Measurements from ENCODE around the gene TADA2B.

TADA2B gene

DNA sequence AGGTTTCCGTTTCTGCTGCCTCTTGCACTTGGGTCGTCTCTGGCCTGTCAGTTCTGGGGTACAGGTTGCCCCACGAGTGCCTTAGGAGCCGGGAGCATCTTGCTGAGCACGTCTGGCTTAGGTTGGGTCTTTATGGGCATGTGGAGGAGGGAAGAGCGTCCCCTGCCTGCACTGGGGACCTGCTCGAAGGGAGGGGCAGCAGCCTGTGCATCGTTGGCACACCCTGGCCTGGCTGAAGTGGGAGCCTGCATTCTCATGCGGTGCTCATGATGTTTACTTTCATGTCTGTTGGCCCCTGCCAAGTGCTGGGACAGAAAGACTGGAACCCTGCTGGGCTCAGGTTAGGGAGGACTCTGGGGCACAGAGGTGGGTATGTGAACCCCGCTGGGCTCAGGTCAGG, 23.8 kb upstream of the TADA2B start:
- DNase-seq: no peak

GRCh38 chr4:7020290-7020689, 22.9 kb upstream of the TADA2B start:
- no peak for DNase-seq

DNA sequence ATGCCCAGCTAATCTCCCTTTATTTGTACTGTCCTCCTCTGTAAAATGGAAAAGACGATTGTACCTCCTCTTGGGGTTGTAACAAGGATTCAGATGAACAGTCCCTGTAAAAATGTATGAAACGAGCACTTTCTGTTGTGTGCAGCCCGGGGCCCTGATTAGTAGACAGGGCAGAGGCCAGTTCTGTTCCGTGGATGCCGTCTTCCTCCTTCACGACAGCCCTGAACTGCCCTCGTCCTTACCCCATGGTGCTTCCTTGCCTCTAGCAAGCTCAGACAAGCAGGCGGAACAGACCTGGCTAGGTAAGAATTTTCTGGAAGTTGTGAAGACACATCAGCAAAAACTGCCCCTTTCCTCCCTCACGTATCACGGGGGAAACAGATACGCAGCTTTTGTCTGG, 22.3 kb upstream of the TADA2B start:
- DNase-seq: no peak

DNA sequence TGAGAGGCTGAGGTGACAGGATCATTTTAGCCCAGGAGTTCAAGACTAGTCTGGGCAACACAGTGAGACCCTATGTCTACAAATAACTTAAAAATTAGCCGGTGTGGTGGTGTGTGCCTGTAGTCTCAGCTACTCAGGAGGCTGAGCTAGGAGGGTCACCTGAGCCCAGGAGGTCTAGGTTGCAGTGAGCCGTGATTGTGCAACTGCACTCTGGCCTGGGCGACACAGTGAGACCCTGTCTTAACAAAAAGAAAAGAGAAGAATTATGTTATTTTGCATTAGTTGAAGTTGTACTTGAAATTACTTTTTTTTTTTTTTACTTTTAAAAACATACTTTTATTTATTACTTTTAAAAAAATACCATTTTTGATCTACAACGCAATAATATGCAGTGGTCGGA, 21.8 kb upstream of the TADA2B start:
- no peak for DNase-seq

- peak; percentile 90 for DNase-seq
Measured at GRCh38 chr4:7021930-7022664, 21.1 kb upstream of the TADA2B start.

DNA sequence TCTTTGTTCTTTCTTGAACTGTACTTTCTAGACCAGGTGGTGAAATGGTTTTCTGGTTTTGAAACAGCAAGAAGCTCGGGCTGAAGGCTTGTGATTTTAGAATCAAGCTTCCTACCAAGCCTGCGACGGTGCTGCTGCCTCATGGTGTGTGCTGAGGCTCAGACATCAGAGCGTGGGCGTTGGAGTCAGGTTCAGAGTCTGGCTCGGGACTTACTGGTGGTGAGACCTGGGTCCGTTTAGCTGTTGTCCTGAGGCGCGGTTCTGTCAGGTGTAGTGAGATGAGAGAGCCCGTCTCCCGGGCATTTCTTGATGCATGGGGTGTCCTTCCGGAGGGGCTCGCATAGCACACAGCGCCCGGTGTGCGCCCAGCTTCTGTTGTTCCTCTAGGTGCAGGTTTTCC, 19.7 kb upstream of the TADA2B start:
- no peak for DNase-seq

- no peak for DNase-seq
Measured at GRCh38 chr4:7023901-7024300, 19.3 kb upstream of the TADA2B start.

DNA sequence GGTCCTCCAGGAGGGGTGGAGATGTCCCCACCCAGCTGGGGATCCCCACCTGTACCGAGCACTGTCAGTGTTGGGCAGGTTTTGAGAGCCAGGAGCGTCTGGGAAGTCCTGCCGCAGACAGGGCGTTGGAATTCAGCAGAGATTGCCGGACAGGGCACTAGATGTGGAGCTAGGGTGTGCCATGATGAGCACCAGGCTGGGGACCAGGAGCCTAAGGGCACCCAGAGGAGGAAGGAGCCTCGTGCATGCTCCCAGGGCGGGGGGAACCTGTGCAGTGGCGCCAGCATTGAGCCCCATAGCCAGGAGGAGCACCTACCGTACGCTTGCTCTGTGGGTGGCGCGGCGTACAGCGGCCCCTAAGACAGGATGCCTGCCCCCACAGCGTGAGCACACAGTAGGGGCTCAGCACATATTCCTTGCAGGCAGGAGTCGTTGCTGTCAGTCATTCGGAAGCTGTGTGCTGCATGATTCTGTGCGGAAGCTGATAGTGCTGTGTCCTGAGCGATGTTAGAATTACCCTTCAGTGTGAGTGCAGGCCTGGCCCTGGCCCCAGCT, 18.8 kb upstream of the TADA2B start:
- no peak for DNase-seq

DNA sequence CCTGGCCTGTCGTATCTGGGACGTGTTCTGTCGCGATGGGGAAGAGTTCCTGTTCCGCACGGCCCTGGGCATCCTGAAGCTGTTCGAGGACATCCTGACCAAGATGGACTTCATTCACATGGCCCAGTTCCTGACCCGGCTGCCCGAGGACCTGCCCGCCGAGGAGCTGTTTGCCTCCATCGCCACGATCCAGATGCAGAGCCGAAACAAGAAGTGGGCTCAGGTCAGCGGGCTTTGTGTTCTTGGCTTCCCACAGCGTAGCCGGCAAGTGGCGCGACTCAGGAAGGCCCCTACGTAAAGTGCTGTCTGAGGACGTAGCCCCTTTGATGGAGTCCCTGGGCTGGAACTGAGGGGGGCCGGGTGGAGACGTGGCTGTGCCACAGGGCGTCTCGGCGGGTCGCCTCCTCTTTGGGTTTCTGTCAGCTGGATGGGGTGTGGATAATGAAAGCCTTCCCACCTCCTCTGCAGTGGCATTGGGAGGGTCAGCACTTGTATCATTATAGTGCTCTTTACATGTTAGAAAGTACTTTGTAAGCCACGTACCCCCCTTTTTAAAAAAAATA, 18.1 kb upstream of the TADA2B start:
- no peak for DNase-seq

DNA sequence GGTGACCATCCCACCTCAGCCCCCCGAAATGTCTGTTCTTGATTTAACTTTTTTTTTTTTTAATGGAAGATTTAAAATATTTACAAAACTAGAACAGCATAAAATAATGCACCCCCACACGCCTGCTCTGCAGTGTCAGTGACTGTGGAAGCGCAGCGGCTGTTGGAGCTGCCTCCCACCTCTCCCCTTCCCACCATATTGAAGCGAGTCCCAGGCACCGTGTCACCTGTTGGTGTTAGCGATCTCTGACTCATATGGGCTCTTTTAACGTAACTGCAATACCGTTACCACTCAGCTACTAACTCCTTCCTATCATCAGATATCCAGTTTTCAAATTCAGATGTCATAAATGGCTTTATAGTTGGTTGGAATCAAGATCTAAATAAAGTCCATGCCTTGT, 17.1 kb upstream of the TADA2B start:
- DNase-seq: no peak

DNA sequence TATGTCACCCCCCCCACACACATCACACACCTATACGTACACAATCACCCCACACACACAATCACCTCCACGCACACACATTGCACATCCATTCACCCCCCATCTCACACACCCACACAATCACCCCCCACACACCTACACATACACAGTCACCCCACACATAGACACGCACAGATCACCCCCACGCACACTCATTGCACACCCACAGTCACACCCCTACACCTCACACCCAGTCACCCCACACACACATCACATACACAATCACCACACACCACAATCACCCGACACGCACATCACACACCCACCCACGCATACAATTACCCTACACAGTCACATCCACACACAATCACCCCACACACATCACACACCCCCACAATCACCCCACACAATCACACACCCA, 15.9 kb upstream of the TADA2B start:
- no peak for DNase-seq

GRCh38 chr4:7027913-7028312, 15.3 kb upstream of the TADA2B start:
- DNase-seq: no peak

DNA sequence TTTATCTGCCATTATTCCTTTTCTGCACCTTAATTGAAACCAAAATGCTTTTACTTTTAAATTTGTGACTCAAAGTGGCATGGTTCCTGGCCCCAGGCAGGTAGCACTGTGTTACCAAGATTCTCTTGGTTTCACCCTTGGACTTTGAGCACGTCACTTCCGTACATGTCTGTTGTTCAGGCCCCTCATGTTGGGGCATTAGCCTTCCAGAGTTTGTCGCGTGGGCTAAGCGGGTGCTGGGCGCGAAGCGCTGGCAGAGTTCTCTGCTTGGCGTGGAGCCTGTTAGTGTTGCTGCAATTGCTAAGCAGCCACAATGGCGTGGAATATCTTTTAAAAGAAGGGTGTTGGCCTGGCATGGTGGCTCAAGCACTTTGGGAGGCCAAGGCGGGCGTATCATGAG, 14.0 kb upstream of the TADA2B start:
- DNase-seq: no peak

DNA sequence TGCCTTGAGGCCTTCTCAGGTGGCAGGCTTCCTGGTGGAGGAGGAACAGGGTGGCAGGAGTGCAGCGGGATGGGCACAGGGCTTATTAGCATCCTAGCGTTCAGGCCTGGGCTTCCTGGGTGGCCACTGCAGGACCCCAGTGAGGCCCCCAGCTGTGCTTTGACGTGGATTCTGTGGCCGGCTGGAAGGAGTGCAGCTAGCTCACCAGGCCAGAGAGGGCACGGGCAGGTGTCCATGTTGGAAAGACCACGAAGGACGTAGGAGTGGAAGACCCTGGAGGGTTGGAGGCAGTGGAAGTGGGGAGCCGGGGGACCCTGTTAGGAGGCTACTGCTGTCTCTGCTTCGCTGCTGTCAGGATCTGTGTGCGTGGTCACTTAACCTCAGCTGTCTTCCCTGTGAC, 13.3 kb upstream of the TADA2B start:
- no peak for DNase-seq

GRCh38 chr4:7030856-7031255, 12.3 kb upstream of the TADA2B start:
- no peak for DNase-seq

GRCh38 chr4:7031558-7032449, 11.4 kb upstream of the TADA2B start:
- DNase-seq: no peak

GRCh38 chr4:7032596-7032995, 10.6 kb upstream of the TADA2B start:
- DNase-seq: no peak

DNA sequence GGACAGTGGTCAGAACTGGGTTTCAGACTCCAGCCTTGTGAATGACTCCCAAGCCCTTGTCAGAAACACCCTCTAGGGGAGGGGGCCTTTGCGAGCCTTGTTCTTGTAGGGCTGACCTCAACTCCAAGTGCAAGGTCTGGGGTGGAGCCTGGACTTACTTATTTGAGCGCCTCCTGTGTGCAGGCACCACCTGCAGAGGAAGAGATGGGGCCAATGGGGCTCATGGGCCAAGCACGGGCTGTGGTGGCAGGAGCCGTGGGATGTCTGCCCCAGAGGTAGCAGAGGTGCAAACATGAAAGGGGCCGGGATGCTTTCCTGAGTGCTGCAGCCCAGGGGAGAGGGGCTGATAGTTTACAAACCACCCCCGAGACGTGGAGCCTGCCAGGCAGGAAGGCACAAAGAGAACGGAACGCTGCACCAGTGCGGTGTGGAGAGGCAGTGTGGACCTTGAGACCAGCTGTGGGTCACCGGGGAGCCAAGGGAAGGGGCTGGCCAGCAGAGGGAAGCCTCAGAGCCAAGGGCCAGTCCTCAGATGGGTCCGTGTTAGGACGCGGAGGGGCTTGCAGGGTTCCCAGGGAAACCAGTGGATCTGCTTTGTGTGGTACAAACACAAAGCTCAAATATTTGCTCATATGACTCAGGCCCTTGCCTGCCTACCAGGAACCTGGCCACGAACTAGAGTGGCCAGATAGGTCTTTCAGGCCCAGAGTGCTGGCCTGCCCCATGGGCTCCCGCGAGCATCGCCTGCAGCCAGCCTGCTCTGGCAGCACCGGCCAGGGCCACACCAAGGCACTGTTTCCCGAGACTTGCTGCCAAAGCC, 8.7 kb upstream of the TADA2B start:
- DNase-seq: no peak

DNA sequence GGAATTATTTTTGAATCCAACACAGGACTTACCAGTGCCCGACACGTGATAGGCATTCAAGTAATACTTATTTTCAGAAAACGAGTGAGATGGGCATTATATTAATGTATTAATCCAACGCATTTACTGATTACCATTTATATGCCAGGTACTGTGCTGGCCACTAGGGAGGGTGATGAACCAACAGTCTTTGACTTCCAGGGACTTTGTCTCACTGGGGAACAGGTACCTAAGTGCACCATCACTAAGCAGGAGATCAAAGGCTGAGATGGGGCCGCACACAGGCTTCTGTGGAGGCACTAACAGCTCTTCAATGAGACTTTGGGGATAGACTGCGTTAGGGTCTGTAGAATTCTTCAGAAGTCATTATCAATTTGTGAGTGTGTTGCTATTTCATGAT, 5.7 kb upstream of the TADA2B start:
- no peak for DNase-seq

- DNase-seq: no peak
Measured at GRCh38 chr4:7040765-7041164, 2.4 kb upstream of the TADA2B start.

GRCh38 chr4:7041246-7041645, 1.9 kb upstream of the TADA2B start:
- DNase-seq: no peak

DNA sequence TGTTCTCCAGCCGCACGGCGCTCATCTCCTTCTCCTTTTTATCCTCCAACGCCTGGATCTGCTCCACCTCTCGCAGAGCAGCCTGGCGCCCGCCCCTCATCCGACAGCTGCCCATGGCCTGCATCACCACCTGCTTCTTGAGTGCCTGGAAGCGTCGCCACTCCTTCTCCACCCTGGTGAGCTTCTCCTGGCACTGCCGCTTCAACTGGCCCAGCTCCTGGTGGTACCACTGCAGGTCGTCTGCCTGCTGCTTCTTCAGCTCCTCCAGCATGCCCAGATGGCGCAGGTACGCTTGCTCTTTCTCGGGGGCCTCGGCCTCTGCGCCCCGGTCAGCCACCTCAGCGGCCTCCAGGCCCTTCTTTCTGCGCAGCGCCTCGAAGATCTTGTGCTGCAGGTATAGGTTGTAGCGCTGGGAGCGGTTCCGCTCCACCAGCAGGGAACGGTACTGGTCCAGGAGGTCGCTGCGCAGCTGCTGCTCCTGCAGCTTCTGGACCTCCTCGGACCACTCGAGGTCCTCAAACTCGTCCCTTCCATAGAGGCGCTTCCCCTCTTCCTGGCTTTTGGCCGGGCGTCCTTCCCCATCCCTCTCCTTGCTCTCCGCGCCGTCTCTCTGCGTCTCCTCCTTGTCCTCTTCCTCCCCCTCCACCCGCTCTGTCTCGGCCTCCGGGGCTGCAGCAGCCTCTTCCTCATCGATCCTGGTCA, 1.2 kb upstream of the TADA2B start:
- DNase-seq: no peak

Measured in 8988T (cell line).